RWPE1 (cell line): ENCODE data around the gene BCL2L13.
A peak's percentile ranks its signal among the peaks of the same experiment; 100 is the strongest.

ENCODE experiments used
- CTCF ChIA-PET: fragments of 350-600 bp; sonication (Branson Sonifier 250); formaldehyde crosslinking; extraction: SDS; loops from one replicate; lab custom pipeline; 2021; lab: Yijun Ruan, JAX
- POLR2A ChIA-PET: fragments of 400-600 bp; formaldehyde crosslinking; extraction: SDS; loops from one replicate; lab custom pipeline; 2020; ENCODE audit warnings: antibody characterized with exemption; ENCODE audit not compliant: low non-redundant PET; lab: Yijun Ruan, JAX
- DNase-seq: peaks from one replicate; pipeline ENCODE4 v3.0.0; 2012; ENCODE audit warnings: low spot score
- H3K27ac ChIP-seq: fragments of 450-650 bp; 2 replicates; pipeline ENCODE4 v1.5.1; 2017
- TF ChIP-seq, protein P1 (sequence below): fragments of 450-650 bp; conservative IDR thresholded peaks from 2 replicates; pipeline ENCODE4 v1.5.1; 2017; ENCODE audit warnings: low read depth, mild to moderate bottlenecking

BCL2L13 gene, protein sequence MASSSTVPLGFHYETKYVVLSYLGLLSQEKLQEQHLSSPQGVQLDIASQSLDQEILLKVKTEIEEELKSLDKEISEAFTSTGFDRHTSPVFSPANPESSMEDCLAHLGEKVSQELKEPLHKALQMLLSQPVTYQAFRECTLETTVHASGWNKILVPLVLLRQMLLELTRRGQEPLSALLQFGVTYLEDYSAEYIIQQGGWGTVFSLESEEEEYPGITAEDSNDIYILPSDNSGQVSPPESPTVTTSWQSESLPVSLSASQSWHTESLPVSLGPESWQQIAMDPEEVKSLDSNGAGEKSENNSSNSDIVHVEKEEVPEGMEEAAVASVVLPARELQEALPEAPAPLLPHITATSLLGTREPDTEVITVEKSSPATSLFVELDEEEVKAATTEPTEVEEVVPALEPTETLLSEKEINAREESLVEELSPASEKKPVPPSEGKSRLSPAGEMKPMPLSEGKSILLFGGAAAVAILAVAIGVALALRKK

DNA sequence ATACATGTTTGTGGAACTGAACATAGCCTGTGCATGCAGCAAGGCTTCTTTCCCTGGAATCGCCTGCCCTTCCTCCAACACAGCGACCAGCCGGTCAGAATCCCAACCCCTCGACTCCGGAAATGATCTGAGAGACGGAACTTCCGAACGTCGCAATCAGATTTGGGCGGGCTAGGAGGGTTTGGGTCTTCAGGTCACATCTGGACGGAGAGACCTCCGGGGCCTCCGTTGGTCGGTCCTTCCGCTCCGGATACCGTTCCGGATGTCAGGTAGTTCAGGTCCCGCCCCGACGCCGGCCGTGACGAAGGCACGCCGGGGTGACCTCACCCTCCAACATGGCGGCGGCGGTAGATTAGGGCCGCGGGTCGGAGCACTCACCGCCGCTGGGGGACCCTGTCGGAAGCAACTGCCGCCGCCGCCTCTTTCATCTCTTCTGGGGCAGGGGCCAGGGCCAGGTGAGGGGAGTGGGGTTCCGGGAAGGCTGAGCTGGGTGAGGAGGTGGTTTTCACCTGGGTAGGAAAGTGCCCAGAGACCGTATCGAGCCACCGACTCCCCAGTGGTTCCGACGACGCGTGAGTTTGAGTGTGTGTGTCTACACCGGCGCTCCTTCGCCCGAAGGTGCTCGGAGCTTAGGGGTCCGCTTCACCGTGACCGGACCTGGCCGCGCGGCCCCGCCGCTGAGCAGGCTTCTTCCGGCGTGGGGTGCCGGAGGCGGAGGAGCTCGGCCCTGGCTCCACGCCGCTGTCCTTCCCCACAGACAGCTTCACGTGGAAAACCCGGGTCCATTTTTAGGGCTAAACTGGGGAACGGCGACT is at the start of gene BCL2L13:
Gene BCL2L13, plus strand, starts transcription at position 326 of the 815 bp plus-strand sequence. CDS start 16,955 bp downstream, outside the sequence.
- ChIA-PET CTCF (interaction anchor here (0.6 kb wide), 1 partner anchor 519 kb away, joined by 3 read pairs; no protein-coding TSS in a partner anchor), POLR2A (no interaction called here)
- peak; percentile 79 for DNase-seq
- TF ChIP-seq, protein P1, sequence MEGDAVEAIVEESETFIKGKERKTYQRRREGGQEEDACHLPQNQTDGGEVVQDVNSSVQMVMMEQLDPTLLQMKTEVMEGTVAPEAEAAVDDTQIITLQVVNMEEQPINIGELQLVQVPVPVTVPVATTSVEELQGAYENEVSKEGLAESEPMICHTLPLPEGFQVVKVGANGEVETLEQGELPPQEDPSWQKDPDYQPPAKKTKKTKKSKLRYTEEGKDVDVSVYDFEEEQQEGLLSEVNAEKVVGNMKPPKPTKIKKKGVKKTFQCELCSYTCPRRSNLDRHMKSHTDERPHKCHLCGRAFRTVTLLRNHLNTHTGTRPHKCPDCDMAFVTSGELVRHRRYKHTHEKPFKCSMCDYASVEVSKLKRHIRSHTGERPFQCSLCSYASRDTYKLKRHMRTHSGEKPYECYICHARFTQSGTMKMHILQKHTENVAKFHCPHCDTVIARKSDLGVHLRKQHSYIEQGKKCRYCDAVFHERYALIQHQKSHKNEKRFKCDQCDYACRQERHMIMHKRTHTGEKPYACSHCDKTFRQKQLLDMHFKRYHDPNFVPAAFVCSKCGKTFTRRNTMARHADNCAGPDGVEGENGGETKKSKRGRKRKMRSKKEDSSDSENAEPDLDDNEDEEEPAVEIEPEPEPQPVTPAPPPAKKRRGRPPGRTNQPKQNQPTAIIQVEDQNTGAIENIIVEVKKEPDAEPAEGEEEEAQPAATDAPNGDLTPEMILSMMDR = no peak
- H3K27ac ChIP-seq = peak within 1 kb of the TSS; percentile 99

DNA sequence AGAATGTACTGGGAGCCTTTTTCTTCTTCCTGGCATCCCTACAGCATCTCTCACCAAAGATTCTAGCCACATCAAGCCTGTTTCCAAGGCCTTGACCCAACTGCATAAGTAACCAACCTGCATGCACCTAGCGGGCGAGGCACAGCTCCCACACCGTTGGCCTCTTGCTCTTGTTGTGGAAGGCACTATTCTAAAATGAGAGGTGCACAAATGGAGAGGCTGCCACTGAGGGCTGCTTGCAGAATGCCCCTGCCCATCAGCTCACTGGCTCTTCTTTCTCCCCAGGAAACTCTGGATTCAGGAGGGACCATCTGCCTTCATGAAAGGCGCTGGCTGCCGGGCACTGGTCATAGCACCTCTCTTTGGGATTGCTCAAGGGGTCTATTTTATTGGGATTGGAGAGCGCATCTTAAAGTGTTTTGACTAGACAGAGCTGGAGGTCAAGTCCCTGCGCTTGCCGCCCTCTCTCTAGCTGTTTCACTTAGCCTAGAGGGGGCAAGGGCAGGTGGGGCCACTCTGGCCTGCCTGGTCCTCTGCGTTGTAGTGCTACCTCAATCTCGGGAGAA is 48.7 kb upstream of the BCL2L13 start:
- ChIA-PET CTCF (interaction anchor here (1.4 kb wide), 1 partner anchor 31 kb away, joined by 4 read pairs; no protein-coding TSS in a partner anchor), POLR2A (no interaction called here)
- DNase-seq = no peak
- TF ChIP-seq, protein P1 = no peak
- H3K27ac ChIP-seq = peak overlapping the region; percentile 30

DNA sequence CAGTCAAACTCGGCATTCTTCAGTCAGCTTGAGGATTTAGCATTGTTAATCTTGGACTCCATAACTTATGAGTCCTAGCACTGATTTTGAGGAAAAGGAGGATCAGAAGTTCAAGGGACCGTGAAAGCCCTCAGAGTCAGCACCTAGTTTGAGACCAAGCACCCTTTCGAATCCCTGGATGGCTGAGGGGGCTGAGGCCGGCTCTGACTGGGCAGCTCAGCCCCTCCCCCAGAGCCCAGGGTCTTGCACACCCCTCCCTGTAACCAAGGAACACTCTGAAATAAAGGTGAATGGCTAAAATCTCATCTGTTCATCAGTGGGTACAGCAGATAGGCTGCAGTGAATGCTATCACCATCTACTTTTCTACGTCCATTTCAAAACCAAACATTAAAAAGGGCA is 48.0 kb upstream of the BCL2L13 start:
- H3K27ac ChIP-seq = peak overlapping the region; percentile 30; the same call in 1 of the 2 replicates
- POLR2A ChIA-PET = no interaction called here
- CTCF ChIA-PET = no interaction called here
- TF ChIP-seq, protein P1 = no peak
- DNase-seq = no peak

DNA sequence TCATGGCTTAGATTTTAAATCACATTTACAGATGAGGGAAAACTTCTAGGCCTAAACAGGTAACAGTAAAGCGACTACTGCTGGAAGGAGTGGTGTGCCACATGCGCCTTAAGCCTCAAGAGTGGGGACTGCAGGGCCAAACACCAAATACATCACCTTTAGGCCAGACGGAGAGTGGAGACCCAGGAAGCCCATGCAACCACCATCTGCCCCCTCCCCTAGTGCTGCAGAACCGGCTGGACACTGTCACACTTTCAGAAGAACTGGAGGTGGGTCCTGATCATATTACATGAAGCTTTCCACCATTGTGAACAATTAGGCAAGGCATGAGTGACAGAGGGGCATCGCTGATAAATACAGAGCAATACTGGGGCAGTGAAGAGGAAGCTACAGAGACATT is 46.4 kb upstream of the BCL2L13 start:
- CTCF ChIA-PET = interaction anchor here (0.6 to 0.7 kb wide), 2 partner anchors 9 to 28 kb away, joined by 3 to 4 read pairs; no protein-coding TSS in a partner anchor
- no peak overlapping the region for H3K27ac ChIP-seq
- DNase-seq = no peak
- TF ChIP-seq, protein P1 = no peak
- POLR2A ChIA-PET = no interaction called here

DNA sequence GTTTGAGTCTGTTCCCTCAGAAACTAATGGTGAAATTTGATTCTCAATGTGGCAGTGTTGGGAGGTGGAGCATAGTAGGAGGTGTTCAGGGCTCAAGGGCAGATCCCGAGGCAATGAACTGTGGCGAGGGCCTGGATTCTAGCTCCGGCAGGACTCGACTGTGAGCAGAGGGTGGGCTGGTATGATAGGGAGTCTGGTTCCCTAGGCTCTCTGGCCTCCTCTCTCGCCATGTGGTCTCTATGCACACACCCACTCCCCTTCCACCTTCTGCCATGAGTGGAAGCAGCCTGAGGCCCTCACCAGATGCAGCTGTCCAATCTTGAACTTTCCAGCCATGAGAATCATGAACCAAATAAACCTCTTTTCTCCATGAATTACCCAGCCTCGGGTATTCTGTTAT is 42.3 kb upstream of the BCL2L13 start:
- H3K27ac ChIP-seq = no peak overlapping the region
- POLR2A ChIA-PET = no interaction called here
- no peak for DNase-seq
- CTCF ChIA-PET = no interaction called here
- TF ChIP-seq, protein P1 = no peak

DNA sequence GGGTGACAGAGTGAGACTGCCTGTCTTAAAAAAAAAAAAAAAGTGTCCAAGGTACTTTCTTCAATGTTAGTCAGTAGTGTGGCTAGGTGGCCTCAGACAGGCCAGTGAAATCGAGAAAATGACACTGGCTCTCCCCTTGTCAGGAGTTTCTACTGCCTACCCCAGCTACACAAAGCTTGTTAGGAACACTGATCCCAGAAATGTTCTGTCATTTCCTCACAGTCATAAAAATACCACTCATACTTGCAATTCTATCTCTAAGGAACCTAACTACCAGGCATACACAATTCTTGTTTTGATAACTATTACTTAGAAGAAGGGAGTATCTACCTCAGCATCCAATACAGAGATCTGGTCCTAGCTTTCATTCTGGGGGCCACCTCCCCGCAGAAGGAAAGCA is 41.3 kb upstream of the BCL2L13 start:
- H3K27ac ChIP-seq = no peak overlapping the region
- TF ChIP-seq, protein P1 = no peak
- POLR2A ChIA-PET = no interaction called here
- DNase-seq = no peak
- CTCF ChIA-PET = no interaction called here
